Measurements from ENCODE around the gene CPA4. TPM values are rescaled to one million over a fixed set of nuclear protein-coding genes. Genes with fewer than 3 reads are reported as not detected.

Gene CPA4
- total and polyA plus RNA-seq, 2 experiments from 2014 or later: not detected

DNA sequence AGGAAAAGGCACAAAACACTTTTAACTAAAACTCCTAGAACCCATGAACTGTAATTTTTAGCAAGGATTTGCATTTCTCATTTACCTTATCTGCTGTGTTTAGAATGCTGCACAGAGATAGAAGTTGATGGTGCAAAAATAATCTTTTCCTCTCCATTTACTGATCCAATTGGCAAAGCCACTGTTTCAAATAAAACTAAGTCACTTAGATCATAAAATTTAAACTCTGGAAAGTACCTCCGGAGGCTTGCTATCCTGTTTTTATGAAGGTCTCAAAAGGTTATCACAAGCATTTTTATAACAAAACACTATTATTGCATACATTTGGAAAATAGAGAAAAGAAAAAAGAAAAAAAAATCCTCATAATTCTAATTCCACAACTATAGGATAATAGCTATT is 18.7 kb upstream of the CPA4 start:
- TF ChIP-seq NANOG (IDR thresholded peaks at IDR 0.05; ENCODE audit: borderline replicate concordance) (no peak), JUNB (IDR thresholded peaks at IDR 0.05; ENCODE audit: unreplicated experiment) (no peak), ZNF114 (CRISPR knock-in tag; IDR thresholded peaks at IDR 0.05) (no peak), ZNF331 (CRISPR knock-in tag; IDR thresholded peaks at IDR 0.05; ENCODE audit: low read depth) (no peak), EZH2 (IDR thresholded peaks at IDR 0.05; ENCODE audit: low read depth, unreplicated experiment) (no peak), EZH2phosphoT487 (IDR thresholded peaks at IDR 0.05; ENCODE audit: unreplicated experiment) (no peak), POLR2AphosphoS5 (IDR thresholded peaks at IDR 0.05; ENCODE audit: low read depth) (no peak), STAT1 (IDR thresholded peaks at IDR 0.05; ENCODE audit: unreplicated experiment) (no peak), CREB1 (CRISPR knock-in tag; IDR thresholded peaks at IDR 0.05; ENCODE audit: low read depth) (no peak)
- TF ChIP-seq, protein P1, sequence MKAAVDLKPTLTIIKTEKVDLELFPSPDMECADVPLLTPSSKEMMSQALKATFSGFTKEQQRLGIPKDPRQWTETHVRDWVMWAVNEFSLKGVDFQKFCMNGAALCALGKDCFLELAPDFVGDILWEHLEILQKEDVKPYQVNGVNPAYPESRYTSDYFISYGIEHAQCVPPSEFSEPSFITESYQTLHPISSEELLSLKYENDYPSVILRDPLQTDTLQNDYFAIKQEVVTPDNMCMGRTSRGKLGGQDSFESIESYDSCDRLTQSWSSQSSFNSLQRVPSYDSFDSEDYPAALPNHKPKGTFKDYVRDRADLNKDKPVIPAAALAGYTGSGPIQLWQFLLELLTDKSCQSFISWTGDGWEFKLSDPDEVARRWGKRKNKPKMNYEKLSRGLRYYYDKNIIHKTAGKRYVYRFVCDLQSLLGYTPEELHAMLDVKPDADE (IDR thresholded peaks at IDR 0.05): no peak
- TF ChIP-seq, protein P2, sequence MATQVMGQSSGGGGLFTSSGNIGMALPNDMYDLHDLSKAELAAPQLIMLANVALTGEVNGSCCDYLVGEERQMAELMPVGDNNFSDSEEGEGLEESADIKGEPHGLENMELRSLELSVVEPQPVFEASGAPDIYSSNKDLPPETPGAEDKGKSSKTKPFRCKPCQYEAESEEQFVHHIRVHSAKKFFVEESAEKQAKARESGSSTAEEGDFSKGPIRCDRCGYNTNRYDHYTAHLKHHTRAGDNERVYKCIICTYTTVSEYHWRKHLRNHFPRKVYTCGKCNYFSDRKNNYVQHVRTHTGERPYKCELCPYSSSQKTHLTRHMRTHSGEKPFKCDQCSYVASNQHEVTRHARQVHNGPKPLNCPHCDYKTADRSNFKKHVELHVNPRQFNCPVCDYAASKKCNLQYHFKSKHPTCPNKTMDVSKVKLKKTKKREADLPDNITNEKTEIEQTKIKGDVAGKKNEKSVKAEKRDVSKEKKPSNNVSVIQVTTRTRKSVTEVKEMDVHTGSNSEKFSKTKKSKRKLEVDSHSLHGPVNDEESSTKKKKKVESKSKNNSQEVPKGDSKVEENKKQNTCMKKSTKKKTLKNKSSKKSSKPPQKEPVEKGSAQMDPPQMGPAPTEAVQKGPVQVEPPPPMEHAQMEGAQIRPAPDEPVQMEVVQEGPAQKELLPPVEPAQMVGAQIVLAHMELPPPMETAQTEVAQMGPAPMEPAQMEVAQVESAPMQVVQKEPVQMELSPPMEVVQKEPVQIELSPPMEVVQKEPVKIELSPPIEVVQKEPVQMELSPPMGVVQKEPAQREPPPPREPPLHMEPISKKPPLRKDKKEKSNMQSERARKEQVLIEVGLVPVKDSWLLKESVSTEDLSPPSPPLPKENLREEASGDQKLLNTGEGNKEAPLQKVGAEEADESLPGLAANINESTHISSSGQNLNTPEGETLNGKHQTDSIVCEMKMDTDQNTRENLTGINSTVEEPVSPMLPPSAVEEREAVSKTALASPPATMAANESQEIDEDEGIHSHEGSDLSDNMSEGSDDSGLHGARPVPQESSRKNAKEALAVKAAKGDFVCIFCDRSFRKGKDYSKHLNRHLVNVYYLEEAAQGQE (IDR thresholded peaks at IDR 0.05; ENCODE audit: unreplicated experiment): no peak
- TF ChIP-seq, protein P3, sequence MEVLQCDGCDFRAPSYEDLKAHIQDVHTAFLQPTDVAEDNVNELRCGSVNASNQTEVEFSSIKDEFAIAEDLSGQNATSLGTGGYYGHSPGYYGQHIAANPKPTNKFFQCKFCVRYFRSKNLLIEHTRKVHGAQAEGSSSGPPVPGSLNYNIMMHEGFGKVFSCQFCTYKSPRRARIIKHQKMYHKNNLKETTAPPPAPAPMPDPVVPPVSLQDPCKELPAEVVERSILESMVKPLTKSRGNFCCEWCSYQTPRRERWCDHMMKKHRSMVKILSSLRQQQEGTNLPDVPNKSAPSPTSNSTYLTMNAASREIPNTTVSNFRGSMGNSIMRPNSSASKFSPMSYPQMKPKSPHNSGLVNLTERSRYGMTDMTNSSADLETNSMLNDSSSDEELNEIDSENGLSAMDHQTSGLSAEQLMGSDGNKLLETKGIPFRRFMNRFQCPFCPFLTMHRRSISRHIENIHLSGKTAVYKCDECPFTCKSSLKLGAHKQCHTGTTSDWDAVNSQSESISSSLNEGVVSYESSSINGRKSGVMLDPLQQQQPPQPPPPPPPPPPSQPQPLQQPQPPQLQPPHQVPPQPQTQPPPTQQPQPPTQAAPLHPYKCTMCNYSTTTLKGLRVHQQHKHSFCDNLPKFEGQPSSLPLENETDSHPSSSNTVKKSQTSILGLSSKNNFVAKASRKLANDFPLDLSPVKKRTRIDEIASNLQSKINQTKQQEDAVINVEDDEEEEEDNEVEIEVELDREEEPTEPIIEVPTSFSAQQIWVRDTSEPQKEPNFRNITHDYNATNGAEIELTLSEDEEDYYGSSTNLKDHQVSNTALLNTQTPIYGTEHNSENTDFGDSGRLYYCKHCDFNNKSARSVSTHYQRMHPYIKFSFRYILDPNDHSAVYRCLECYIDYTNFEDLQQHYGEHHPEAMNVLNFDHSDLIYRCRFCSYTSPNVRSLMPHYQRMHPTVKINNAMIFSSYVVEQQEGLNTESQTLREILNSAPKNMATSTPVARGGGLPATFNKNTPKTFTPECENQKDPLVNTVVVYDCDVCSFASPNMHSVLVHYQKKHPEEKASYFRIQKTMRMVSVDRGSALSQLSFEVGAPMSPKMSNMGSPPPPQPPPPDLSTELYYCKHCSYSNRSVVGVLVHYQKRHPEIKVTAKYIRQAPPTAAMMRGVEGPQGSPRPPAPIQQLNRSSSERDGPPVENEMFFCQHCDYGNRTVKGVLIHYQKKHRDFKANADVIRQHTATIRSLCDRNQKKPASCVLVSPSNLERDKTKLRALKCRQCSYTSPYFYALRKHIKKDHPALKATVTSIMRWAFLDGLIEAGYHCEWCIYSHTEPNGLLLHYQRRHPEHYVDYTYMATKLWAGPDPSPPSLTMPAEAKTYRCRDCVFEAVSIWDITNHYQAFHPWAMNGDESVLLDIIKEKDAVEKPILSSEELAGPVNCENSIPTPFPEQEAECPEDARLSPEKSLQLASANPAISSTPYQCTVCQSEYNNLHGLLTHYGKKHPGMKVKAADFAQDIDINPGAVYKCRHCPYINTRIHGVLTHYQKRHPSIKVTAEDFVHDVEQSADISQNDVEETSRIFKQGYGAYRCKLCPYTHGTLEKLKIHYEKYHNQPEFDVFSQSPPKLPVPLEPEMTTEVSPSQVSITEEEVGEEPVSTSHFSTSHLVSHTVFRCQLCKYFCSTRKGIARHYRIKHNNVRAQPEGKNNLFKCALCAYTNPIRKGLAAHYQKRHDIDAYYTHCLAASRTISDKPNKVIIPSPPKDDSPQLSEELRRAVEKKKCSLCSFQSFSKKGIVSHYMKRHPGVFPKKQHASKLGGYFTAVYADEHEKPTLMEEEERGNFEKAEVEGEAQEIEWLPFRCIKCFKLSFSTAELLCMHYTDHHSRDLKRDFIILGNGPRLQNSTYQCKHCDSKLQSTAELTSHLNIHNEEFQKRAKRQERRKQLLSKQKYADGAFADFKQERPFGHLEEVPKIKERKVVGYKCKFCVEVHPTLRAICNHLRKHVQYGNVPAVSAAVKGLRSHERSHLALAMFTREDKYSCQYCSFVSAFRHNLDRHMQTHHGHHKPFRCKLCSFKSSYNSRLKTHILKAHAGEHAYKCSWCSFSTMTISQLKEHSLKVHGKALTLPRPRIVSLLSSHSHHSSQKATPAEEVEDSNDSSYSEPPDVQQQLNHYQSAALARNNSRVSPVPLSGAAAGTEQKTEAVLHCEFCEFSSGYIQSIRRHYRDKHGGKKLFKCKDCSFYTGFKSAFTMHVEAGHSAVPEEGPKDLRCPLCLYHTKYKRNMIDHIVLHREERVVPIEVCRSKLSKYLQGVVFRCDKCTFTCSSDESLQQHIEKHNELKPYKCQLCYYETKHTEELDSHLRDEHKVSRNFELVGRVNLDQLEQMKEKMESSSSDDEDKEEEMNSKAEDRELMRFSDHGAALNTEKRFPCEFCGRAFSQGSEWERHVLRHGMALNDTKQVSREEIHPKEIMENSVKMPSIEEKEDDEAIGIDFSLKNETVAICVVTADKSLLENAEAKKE (CRISPR knock-in tag; IDR thresholded peaks at IDR 0.05): no peak
- TF ChIP-seq, protein P4, sequence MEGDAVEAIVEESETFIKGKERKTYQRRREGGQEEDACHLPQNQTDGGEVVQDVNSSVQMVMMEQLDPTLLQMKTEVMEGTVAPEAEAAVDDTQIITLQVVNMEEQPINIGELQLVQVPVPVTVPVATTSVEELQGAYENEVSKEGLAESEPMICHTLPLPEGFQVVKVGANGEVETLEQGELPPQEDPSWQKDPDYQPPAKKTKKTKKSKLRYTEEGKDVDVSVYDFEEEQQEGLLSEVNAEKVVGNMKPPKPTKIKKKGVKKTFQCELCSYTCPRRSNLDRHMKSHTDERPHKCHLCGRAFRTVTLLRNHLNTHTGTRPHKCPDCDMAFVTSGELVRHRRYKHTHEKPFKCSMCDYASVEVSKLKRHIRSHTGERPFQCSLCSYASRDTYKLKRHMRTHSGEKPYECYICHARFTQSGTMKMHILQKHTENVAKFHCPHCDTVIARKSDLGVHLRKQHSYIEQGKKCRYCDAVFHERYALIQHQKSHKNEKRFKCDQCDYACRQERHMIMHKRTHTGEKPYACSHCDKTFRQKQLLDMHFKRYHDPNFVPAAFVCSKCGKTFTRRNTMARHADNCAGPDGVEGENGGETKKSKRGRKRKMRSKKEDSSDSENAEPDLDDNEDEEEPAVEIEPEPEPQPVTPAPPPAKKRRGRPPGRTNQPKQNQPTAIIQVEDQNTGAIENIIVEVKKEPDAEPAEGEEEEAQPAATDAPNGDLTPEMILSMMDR (conservative IDR thresholded peaks at IDR 0.05; ENCODE audit: low read depth in 2 of 2): no peak
- H3K9me2 ChIP-seq (ENCODE audit: insufficient read depth): peaks cover 14% of the 10 kb centered on the region; the same call in 1 of the 2 replicates
- no peaks in the 10 kb centered on the region for H3K27me3 ChIP-seq (ENCODE audit: insufficient read depth)
- Mint-ChIP-seq H3K9me3 (peaks cover 2% of the 10 kb centered on the region; the same call in 2 of the 3 replicates), H3K27ac (peak overlapping the region; percentile 99), H3K4me3 (peak overlapping the region; percentile 58), H3K36me3 (ENCODE audit: low read depth) (no peaks in the 10 kb centered on the region), H3K4me1 (peaks cover 58% of the 10 kb centered on the region), H3K27me3 (ENCODE audit: insufficient read depth, low read depth, poor library complexity) (peaks cover 6% of the 10 kb centered on the region)
- peak overlapping the region; percentile 48 for H3K4me2 ChIP-seq
- no peak for ATAC-seq
- H3F3A ChIP-seq (replicated peaks; ENCODE audit: low read depth): peaks cover 3% of the 10 kb centered on the region; the same call in 1 of the 2 replicates
- peak overlapping the region; percentile 31 for H3K4me3 ChIP-seq
- H2AFZ ChIP-seq: no peak overlapping the region
- H3K4me1 ChIP-seq (ENCODE audit: insufficient read depth): peaks cover 43% of the 10 kb centered on the region
- H3K79me2 ChIP-seq (replicated peaks; ENCODE audit: insufficient read depth): no peaks in the 10 kb centered on the region
- H3K27ac ChIP-seq (ENCODE audit: low read depth): peak overlapping the region; percentile 87
- no peak for DNase-seq (ENCODE audit: low spot score)
- H4K20me1 ChIP-seq (replicated peaks; ENCODE audit: insufficient read depth): no peaks in the 10 kb centered on the region
- H3K36me3 ChIP-seq (ENCODE audit: insufficient read depth): no peaks in the 10 kb centered on the region

All from GM23338 (cell line).